ENCODE measurements around the gene DMAP1.

Gene DMAP1

DNA sequence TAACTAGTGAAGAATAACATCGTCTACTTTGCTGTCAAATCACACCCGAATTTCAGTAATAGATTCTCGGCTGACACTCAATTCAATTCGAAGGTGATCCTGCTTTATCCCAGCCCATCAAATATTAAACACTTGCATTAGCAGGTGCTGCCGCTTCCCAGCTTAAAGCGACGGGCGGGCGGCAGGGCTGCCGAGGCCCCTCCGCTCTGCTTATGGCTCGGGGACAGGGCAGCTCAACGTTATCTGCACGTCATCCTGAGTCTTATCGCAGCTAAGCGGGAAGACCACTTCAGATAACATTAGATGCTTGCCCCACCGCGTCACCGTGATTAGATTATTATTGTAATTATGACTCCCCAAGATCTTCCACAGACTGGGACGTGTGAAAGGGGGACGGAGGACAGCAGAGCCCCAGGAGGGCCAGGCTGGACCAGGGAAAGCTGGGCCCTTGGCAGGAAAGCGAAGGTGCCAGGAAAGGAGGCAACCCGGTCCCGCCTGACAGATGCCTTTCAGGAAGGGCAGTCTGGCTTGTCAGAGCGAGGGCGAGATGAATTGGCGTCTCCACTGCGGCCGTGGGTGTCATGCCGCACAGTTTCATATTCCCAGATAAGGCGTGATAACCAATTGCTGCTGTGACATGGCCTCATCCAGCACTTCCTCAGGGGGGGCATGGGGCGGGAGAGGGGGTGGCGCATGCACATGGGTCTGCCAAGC lies 37.0 kb downstream of the DMAP1 start (continued):
- TF ChIP-seq, protein P1, sequence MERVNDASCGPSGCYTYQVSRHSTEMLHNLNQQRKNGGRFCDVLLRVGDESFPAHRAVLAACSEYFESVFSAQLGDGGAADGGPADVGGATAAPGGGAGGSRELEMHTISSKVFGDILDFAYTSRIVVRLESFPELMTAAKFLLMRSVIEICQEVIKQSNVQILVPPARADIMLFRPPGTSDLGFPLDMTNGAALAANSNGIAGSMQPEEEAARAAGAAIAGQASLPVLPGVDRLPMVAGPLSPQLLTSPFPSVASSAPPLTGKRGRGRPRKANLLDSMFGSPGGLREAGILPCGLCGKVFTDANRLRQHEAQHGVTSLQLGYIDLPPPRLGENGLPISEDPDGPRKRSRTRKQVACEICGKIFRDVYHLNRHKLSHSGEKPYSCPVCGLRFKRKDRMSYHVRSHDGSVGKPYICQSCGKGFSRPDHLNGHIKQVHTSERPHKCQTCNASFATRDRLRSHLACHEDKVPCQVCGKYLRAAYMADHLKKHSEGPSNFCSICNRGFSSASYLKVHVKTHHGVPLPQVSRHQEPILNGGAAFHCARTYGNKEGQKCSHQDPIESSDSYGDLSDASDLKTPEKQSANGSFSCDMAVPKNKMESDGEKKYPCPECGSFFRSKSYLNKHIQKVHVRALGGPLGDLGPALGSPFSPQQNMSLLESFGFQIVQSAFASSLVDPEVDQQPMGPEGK (tag by site-specific recombination; IDR thresholded peaks at IDR 0.05), result no peak
- TF ChIP-seq INSM2 (tag by site-specific recombination; IDR thresholded peaks at IDR 0.05) (no peak), ZNF146 (tag by site-specific recombination; IDR thresholded peaks at IDR 0.05) (no peak), ZNF529 (tag by site-specific recombination; IDR thresholded peaks at IDR 0.05; ENCODE audit: insufficient replicate concordance) (no peak), ZNF221 (tag by site-specific recombination; IDR thresholded peaks at IDR 0.05; ENCODE audit: borderline replicate concordance) (no peak), ZNF19 (tag by site-specific recombination; IDR thresholded peaks at IDR 0.05; ENCODE audit: low read depth) (no peak), BCL11B (tag by site-specific recombination; IDR thresholded peaks at IDR 0.05; ENCODE audit: low read depth) (no peak), ZNF155 (tag by site-specific recombination; IDR thresholded peaks at IDR 0.05) (no peak), ZNF24 (tag by site-specific recombination; IDR thresholded peaks at IDR 0.05) (no peak), MZF1 (tag by site-specific recombination; IDR thresholded peaks at IDR 0.05; ENCODE audit: borderline replicate concordance) (no peak), ZNF513 (tag by site-specific recombination; IDR thresholded peaks at IDR 0.05) (no peak), ZNF560 (tag by site-specific recombination; IDR thresholded peaks at IDR 0.05; ENCODE audit: borderline replicate concordance) (no peak)

DNA sequence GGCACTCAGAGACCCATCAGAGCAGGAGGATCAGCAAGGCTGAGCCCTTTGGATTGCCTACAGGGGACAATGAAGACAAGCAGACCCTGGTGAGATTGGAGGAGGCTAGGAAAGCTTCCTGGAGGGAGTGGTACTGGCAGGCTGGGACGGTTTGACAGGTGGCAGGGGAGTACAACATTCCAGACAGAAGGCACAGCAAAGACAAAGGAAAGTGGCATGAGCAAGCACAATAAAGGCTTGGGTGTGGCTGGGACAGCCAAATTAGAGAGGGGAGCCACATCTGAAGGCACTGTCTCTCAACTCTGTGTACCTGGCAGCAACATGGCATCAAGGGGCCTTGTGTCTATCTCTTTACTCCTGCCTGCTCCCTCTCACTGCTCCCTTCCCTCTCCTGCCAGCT lies 38.2 kb downstream of the DMAP1 start:
- ChIA-PET POLR2A (no interaction called here), CTCF (interaction anchor here (0.7 to 0.9 kb wide), 2 partner anchors 15 to 18 kb away, joined by 3 read pairs; no protein-coding TSS in a partner anchor)
- no peak overlapping the region for H3K27ac ChIP-seq (ENCODE audit: extremely low read depth, low read depth, low read length)

DNA sequence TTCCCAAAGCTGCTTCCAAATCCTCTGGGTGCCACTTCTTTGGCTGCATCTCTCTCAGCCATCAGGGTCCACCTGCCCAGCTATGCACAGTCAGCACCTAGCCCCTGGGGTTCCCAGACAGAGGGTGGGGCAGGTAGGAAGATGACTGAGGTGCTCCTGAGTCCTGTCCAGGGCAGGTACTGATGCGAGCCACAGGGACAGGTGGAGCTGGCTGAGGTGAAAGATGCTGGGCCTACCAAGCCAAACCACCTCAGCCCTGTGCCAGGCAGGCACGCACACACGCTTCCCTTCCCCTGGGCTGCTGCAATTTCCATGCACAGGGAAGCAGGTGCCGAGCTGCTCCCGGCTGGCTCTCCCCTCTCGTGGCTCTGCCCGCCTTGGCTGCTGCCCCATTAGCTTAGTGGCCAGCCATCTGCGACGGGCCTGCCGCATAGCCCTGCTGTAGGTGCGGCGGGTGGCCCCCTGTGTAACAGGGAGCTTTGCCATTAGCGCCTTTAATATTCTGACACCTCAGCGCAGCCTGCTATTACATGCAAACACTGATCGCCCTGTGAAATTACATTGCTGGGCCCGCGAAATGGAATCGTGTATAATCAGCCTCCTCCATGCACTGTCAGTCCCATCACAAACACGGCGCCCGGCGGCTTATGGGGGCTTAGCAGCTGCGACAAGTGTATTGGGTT lies 38.9 kb downstream of the DMAP1 start:
- H3K36me3 ChIP-seq (ENCODE audit: control insufficient read depth in 2 of 2, insufficient read depth in 1 of 2, low read length in 2 of 2), result peaks cover 0 to 38% of the 10 kb centered on the region in 2 experiments; a peak in 1 of 3 replicates
- H3K4me1 ChIP-seq (ENCODE audit: control insufficient read depth, insufficient read depth, low read length), result no peaks in the 10 kb centered on the region
- no peaks in the 10 kb centered on the region for H3K9me3 ChIP-seq (ENCODE audit: control insufficient read depth, insufficient read depth, low read depth, low read length)
- no peak overlapping the region for H3K4me3 ChIP-seq (ENCODE audit: low read depth, low read length)
- H3K27ac ChIP-seq (ENCODE audit: extremely low read depth, low read depth, low read length), result no peak overlapping the region
- POLR2A ChIA-PET, result no interaction called here
- CTCF ChIA-PET, result interaction anchor here (0.7 to 1.0 kb wide), 4 partner anchors 14 to 489 kb away, joined by 3 read pairs; no protein-coding TSS in a partner anchor
- 0 out of 2 replicates have a peak, but pooled peaks have one; percentile 30 for TF ChIP-seq SCRT2 (tag by site-specific recombination; IDR thresholded peaks at IDR 0.05)
- no peak for TF ChIP-seq ZFP69B (tag by site-specific recombination; IDR thresholded peaks at IDR 0.05)

More for the DNA sequence above, 38.2 kb downstream of the DMAP1 start:
- TF ChIP-seq ZNF571 (tag by site-specific recombination; IDR thresholded peaks at IDR 0.05), result no peak
- TF ChIP-seq ZNF510 (tag by site-specific recombination; IDR thresholded peaks at IDR 0.05; ENCODE audit: insufficient replicate concordance), result no peak
- TF ChIP-seq ZIC2 (tag by site-specific recombination; IDR thresholded peaks at IDR 0.05), result no peak
- no peak for TF ChIP-seq ZNF701 (tag by site-specific recombination; IDR thresholded peaks at IDR 0.05)
- TF ChIP-seq GLI2 (tag by site-specific recombination; IDR thresholded peaks at IDR 0.05; ENCODE audit: borderline replicate concordance, low read depth), result no peak
- no peak for TF ChIP-seq ZNF202 (tag by site-specific recombination; IDR thresholded peaks at IDR 0.05; ENCODE audit: borderline replicate concordance)
- TF ChIP-seq GLI4 (tag by site-specific recombination; IDR thresholded peaks at IDR 0.05), result no peak
- TF ChIP-seq ZNF529 (tag by site-specific recombination; IDR thresholded peaks at IDR 0.05; ENCODE audit: insufficient replicate concordance), result no peak
- TF ChIP-seq ZNF221 (tag by site-specific recombination; IDR thresholded peaks at IDR 0.05; ENCODE audit: borderline replicate concordance), result no peak
- no peak for TF ChIP-seq KLF9 (tag by site-specific recombination; IDR thresholded peaks at IDR 0.05; ENCODE audit: low read depth)
- no peak for TF ChIP-seq ZNF555 (tag by site-specific recombination; conservative IDR thresholded peaks at IDR 0.05)
- TF ChIP-seq KLF1 (tag by site-specific recombination; IDR thresholded peaks at IDR 0.05), result no peak
- TF ChIP-seq ZNF548 (tag by site-specific recombination; IDR thresholded peaks at IDR 0.05), result no peak
- Histone ChIP-seq H3K9me3 (ENCODE audit: control insufficient read depth, insufficient read depth, low read depth, low read length) (no peaks in the 10 kb centered on the region), H3K4me3 (ENCODE audit: low read depth, low read length) (no peak overlapping the region), H3K36me3 (ENCODE audit: control insufficient read depth in 2 of 2, insufficient read depth in 1 of 2, low read length in 2 of 2) (peaks cover 0 to 39% of the 10 kb centered on the region in 2 experiments; a peak in 1 of 3 replicates), H3K4me1 (ENCODE audit: control insufficient read depth, insufficient read depth, low read length) (no peaks in the 10 kb centered on the region)

All from HEK293 (cell line).